Measurements from ENCODE around the gene GNA12. TPM values are rescaled to one million over a fixed set of nuclear protein-coding genes. Genes with fewer than 3 reads are reported as not detected.
A peak's percentile ranks its signal among the peaks of the same experiment; 100 is the strongest.

GNA12 gene
- total and polyA plus RNA-seq, 2 of the 4 experiments (the other 2 are of a cell fraction): 14.3 to 93.9 TPM

DNA sequence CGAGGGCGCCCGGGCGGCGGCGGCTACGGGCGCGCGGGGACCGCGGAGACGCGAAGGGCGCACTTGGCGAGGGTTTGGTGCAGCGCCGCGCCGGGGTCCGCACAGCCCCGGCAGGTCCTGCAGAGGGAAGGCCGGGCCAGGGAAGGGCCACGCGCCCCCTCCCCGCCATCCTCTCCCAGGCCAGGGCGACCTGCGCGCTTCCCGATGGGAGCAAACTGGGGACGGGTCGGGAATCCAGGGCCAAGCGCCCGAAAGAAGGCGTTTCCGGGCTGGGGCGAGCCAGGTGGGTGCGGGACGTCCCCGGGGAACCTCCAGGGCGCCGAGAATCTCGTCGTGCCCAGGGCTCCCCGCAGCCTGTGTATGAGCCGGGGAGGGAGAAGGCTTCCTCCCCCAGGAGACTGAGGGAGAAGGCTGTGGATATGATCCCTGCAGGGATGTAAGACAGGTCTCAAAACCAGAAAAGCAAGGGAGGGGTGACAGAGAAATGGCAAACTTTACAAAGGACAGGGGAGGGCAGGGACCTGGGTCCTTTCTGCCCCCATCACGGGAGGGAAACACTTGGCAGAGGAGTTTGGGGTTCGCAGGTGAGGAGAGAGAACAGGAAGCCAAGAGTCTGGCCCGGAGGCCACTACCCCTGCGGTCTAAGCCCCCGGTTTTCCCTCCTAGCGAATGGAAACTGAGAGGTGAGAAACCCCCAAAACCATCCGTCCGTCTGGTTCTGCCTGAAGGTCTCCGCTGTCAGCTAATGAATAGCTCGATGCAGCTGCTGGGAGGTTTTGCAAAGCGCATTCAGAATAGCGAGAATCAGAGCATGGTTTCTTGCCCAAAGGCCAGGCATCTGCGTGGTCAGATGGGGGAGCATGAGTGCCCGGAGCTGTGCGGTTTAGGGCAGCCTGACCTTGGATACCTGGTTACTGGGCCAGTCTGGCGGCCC lies 155.4 kb downstream of the GNA12 start:
- Histone ChIP-seq H3K18ac (ENCODE audit: low read depth, low read length) (no peak overlapping the region), H4K20me1 (ENCODE audit: insufficient read depth, low read length) (no peaks in the 10 kb centered on the region), H3K36me3 (ENCODE audit: control insufficient read depth, insufficient read depth, low read length) (no peaks in the 10 kb centered on the region), H3K14ac (replicated peaks; ENCODE audit: low read depth, low read length) (no peak overlapping the region), H3K9ac (ENCODE audit: low read depth, low read length) (no peak overlapping the region), H2AK9ac (replicated peaks; ENCODE audit: low read depth, low read length, poor library complexity) (peak overlapping the region; percentile 55), H4K91ac (ENCODE audit: insufficient read depth, low read depth, low read length) (no peak overlapping the region), H3K27me3 (ENCODE audit: control insufficient read depth, insufficient read depth, low read length) (peaks cover 9% of the 10 kb centered on the region; the same call in 1 of the 2 replicates), H4K5ac (ENCODE audit: low read depth, low read length) (no peak overlapping the region), H3K4ac (ENCODE audit: low read depth, low read length) (no peak overlapping the region), H4K8ac (ENCODE audit: low read depth in 2 of 2, low read length in 2 of 2) (no peak overlapping the region), H2BK20ac (ENCODE audit: low read depth, low read length) (no peak overlapping the region; the same call in none of the 2 replicates), H3K23ac (ENCODE audit: low read depth, low read length) (no peak overlapping the region; the same call in 1 of the 2 replicates), H2BK5ac (ENCODE audit: low read depth, low read length, poor library complexity, severe bottlenecking) (no peak overlapping the region), H3K4me2 (ENCODE audit: low read depth, low read length) (peak overlapping the region; percentile 34; the same call in 1 of the 2 replicates), H2BK120ac (ENCODE audit: low read depth, low read length) (peak overlapping the region; percentile 19; the same call in 1 of the 2 replicates), H3K9me3 (ENCODE audit: control insufficient read depth, insufficient read depth, low read length) (no peaks in the 10 kb centered on the region), H3K79me1 (ENCODE audit: low read depth in 1 of 2, low read length in 2 of 2) (no peaks in the 10 kb centered on the region), H2BK15ac (ENCODE audit: low read depth, low read length) (no peak overlapping the region), H3K4me3 (ENCODE audit: insufficient read depth, low read depth, low read length) (peak overlapping the region; percentile 17), H2AFZ (replicated peaks; ENCODE audit: low read length, poor library complexity) (peak overlapping the region; percentile 80), H2AK5ac (ENCODE audit: low read depth, low read length) (no peak overlapping the region), H3K27ac (ENCODE audit: insufficient read depth, low read length) (no peak overlapping the region), H3K56ac (ENCODE audit: extremely low read depth, insufficient read depth, low read length) (no peak overlapping the region), H3K9me1 (ENCODE audit: insufficient read depth, low read length) (no peaks in the 10 kb centered on the region), H3K4me1 (ENCODE audit: control insufficient read depth, insufficient read depth, low read length) (peaks cover 6% of the 10 kb centered on the region)
- intact Hi-C loops (cut with micrococcal nuclease): no loop called here
- ChIA-PET POLR2A (ENCODE audit: unreplicated experiment) (no interaction called here), CTCF (interaction anchor here (1.4 kb wide), 1 partner anchor 7 kb away, joined by 5 read pairs; no protein-coding TSS in a partner anchor)
- no peak for DNase-seq
- peak; percentile 19 for ATAC-seq (ENCODE audit: low read depth)
- in situ Hi-C loops (cut with MboI; ENCODE audit: low sequenced_read_pairs): loop anchor here (25.0 kb wide), 1 partner anchor 474 kb away; no protein-coding TSS in a partner anchor
- BruUV-seq (replicated peaks): no TSS peak
- dilution Hi-C loops (cut with HindIII; ENCODE audit: low sequenced_read_pairs, unreplicated experiment): no loop called here
- WGBS, 2 experiments (ENCODE audit: extremely low coverage in 2 of 2, insufficient read length in 1 of 2): 20% methylated on average over 7 of the region's 62 CpGs; no CpG with 5 or more reads in 1 of the 2 experiments
- TF ChIP-seq, protein P1, sequence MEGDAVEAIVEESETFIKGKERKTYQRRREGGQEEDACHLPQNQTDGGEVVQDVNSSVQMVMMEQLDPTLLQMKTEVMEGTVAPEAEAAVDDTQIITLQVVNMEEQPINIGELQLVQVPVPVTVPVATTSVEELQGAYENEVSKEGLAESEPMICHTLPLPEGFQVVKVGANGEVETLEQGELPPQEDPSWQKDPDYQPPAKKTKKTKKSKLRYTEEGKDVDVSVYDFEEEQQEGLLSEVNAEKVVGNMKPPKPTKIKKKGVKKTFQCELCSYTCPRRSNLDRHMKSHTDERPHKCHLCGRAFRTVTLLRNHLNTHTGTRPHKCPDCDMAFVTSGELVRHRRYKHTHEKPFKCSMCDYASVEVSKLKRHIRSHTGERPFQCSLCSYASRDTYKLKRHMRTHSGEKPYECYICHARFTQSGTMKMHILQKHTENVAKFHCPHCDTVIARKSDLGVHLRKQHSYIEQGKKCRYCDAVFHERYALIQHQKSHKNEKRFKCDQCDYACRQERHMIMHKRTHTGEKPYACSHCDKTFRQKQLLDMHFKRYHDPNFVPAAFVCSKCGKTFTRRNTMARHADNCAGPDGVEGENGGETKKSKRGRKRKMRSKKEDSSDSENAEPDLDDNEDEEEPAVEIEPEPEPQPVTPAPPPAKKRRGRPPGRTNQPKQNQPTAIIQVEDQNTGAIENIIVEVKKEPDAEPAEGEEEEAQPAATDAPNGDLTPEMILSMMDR (conservative IDR thresholded peaks at IDR 0.05; ENCODE audit: low read depth, low read length): no peak
- TF ChIP-seq MXI1 (IDR thresholded peaks at IDR 0.05; ENCODE audit: borderline replicate concordance, low read depth, low read length) (no peak), RAD21 (IDR thresholded peaks at IDR 0.05; ENCODE audit: low read length) (no peak), RFX5 (IDR thresholded peaks at IDR 0.05; ENCODE audit: low read depth, low read length) (no peak), FOS (IDR thresholded peaks at IDR 0.05; ENCODE audit: low read depth, low read length) (no peak), SMC3 (IDR thresholded peaks at IDR 0.05; ENCODE audit: low read depth, low read length) (no peak), MAFK (IDR thresholded peaks at IDR 0.05; ENCODE audit: low read depth, low read length) (no peak), BHLHE40 (IDR thresholded peaks at IDR 0.05; ENCODE audit: low read depth, low read length) (no peak), MAZ (IDR thresholded peaks at IDR 0.05; ENCODE audit: borderline replicate concordance, low read depth, low read length) (no peak), CHD1 (IDR thresholded peaks at IDR 0.05; ENCODE audit: low read depth, low read length) (no peak)
- TF ChIP-seq, protein P2, sequence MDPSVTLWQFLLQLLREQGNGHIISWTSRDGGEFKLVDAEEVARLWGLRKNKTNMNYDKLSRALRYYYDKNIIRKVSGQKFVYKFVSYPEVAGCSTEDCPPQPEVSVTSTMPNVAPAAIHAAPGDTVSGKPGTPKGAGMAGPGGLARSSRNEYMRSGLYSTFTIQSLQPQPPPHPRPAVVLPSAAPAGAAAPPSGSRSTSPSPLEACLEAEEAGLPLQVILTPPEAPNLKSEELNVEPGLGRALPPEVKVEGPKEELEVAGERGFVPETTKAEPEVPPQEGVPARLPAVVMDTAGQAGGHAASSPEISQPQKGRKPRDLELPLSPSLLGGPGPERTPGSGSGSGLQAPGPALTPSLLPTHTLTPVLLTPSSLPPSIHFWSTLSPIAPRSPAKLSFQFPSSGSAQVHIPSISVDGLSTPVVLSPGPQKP (IDR thresholded peaks at IDR 0.05; ENCODE audit: borderline replicate concordance, low read depth, low read length): no peak

Measured in IMR-90 (cell line).